GM12892 (cell line): Measurements from ENCODE around the gene SRRM3.

ENCODE experiments used
- POLR2A ChIP-seq: IDR thresholded peaks from 2 replicates; pipeline ENCODE4 v1.6.1; 2011; ENCODE audit warnings: low read depth, low read length, control low read depth
- POLR2AphosphoS5 ChIP-seq: IDR thresholded peaks from 2 replicates; pipeline ENCODE4 v1.6.1; 2011; ENCODE audit warnings: low read depth, low read length, control low read depth
- TAF1 ChIP-seq: IDR thresholded peaks from 2 replicates; pipeline ENCODE4 v1.6.1; 2011; ENCODE audit warnings: low read depth, mild to moderate bottlenecking, control low read depth, low read length, borderline replicate concordance

- TF ChIP-seq TAF1 (no peak), POLR2A (no peak), POLR2AphosphoS5 (no peak)
These were observed 29.4 kb downstream of the SRRM3 start for GRCh38 chr7:76231071-76231470.
